Kidney (tissue), 14 donors: ENCODE results near the gene CIT. TPM values are rescaled to one million over a fixed set of nuclear protein-coding genes. Genes with fewer than 3 reads are reported as not detected.

Experiments used
- DNase-seq, 5 donors: peaks; one replicate each; pipeline ENCODE4 v3.0.0-alpha.2; 2013 to 2020
- FAIRE-seq: peaks from 2 replicates; lab custom pipeline; 2012; peaks lifted over from hg19 to GRCh38; lab: Jason Lieb, UNC
- H3K27ac ChIP-seq, 2 donors: one replicate each; pipeline ENCODE4 v1.7.0; 2013; ENCODE audit warnings: low read depth in 2 of 2, low read length in 2 of 2, inconsistent platforms in 1 of 2
- H3K27me3 ChIP-seq: one replicate; pipeline ENCODE4 v1.7.1; 2013; ENCODE audit warnings: low read length, inconsistent platforms; ENCODE audit not compliant: control insufficient read depth, insufficient read depth
- H3K36me3 ChIP-seq, 3 donors: one replicate each; pipeline versions ENCODE4 v1.7.0 to v1.7.1; 2013; ENCODE audit warnings: low read length in 3 of 3, control low read depth in 1 of 3, inconsistent platforms in 1 of 3; ENCODE audit not compliant: insufficient read depth in 3 of 3, control insufficient read depth in 2 of 3
- H3K4me1 ChIP-seq, 3 donors: one replicate each; pipeline versions ENCODE4 v1.7.0 to v1.7.1; 2013; ENCODE audit warnings: low read length in 3 of 3, inconsistent platforms in 1 of 3, low read depth in 1 of 3; ENCODE audit not compliant: control insufficient read depth in 2 of 3, insufficient read depth in 2 of 3
- H3K4me3 ChIP-seq, 3 donors: one replicate each; pipeline versions ENCODE4 v1.7.0 to v1.8.1; 2013; ENCODE audit warnings: low read length in 3 of 3, control low read depth in 1 of 3, inconsistent platforms in 1 of 3
- H3K9ac ChIP-seq, 3 donors: one replicate each; pipeline versions ENCODE4 v1.7.0 to v1.7.1; 2013; ENCODE audit warnings: low read length in 3 of 3, control low read depth in 1 of 3, inconsistent platforms in 1 of 3
- H3K9me3 ChIP-seq, 3 donors: one replicate each; pipeline versions ENCODE4 v1.7.0 to v1.7.1; 2013; ENCODE audit warnings: low read length in 3 of 3, control low read depth in 1 of 3, inconsistent platforms in 1 of 3; ENCODE audit not compliant: control insufficient read depth in 2 of 3, insufficient read depth in 1 of 3
- intact Hi-C: fragments of 100-400 bp; cut with DNase I; formaldehyde crosslinking; loops from one replicate; pipeline ENCODE4 v1.11.1; 2022
- polyA plus RNA-seq: library from polyadenylated mRNA; stranded (reverse); fragments of 350-450 nt; fragmentation: Illumina TruSeq; extraction: RNeasy Lipid Tissue Mini Kit (QIAGEN cat#74804); gene quantifications from one replicate; pipeline ENCODE4 v1.2.3, GENCODE V29; 2014; ENCODE audit warnings: low read depth, low replicate concordance; ENCODE audit not compliant: insufficient read depth
- total RNA-seq: library from RNA; stranded (reverse); fragmentation: NEBNext Ultra II Directional; extraction: Animal tissue kit (Norgen Biotek cat#: 25700); gene quantifications from one replicate; pipeline ENCODE4 v1.2.1, GENCODE V29; 2021
- TF ChIP-seq, protein P1 (sequence below): IDR thresholded peaks from 3 replicates; pipeline ENCODE4 v1.5.1; 2012; ENCODE audit warnings: mild to moderate bottlenecking, moderate library complexity, borderline replicate concordance; ENCODE audit not compliant: insufficient read depth; ENCODE audit errors: extremely low read depth
- donor health status: control.
- donor health status: control.
- donor health status: control.
- donor health status: control.
- donor health status: control.
- donor health status: DM: yes; HTN: yes; CAD: no.
- donor health status: Normal renal cell carcinoma (clear cell type).

Gene CIT
- total and polyA plus RNA-seq, 2 donors from 2014 or later: 3.0 to 81.6 TPM

- TF ChIP-seq, protein P1, sequence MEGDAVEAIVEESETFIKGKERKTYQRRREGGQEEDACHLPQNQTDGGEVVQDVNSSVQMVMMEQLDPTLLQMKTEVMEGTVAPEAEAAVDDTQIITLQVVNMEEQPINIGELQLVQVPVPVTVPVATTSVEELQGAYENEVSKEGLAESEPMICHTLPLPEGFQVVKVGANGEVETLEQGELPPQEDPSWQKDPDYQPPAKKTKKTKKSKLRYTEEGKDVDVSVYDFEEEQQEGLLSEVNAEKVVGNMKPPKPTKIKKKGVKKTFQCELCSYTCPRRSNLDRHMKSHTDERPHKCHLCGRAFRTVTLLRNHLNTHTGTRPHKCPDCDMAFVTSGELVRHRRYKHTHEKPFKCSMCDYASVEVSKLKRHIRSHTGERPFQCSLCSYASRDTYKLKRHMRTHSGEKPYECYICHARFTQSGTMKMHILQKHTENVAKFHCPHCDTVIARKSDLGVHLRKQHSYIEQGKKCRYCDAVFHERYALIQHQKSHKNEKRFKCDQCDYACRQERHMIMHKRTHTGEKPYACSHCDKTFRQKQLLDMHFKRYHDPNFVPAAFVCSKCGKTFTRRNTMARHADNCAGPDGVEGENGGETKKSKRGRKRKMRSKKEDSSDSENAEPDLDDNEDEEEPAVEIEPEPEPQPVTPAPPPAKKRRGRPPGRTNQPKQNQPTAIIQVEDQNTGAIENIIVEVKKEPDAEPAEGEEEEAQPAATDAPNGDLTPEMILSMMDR: no peak
- DNase-seq (no peak), FAIRE-seq (no peak)
These were observed 74.6 kb downstream of the CIT start for GRCh38 chr12:119802472-119802871.

DNA sequence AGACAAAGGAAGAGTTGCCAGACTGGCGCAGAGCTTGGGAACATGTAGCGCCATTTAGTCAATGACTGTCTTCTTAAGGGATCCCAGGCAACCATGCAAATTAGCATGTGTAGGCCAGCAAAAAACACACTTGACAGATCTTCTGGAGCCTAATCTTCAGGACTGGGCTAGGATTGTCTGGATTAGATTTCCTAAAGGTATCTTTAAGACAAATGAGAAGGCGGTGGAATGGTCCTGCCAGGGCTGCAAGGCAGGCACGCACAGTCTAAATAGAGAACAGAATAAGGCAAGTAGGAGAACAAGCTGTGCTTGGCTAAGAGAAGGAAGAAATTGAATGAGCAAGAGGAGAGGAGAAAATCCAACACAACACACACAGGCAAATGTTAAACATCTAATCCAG, 80.0 kb downstream of the CIT start:
- TF ChIP-seq, protein P1: no peak
- no peak for DNase-seq

More at GRCh38 chr12:119802472-119802871, 74.6 kb downstream of the CIT start:
- Histone ChIP-seq H3K9ac (no peak overlapping the region), H3K9me3 (no peaks in the 10 kb centered on the region), H3K27me3 (no peaks in the 10 kb centered on the region), H3K27ac (peak overlapping the region in 1 of 2 donors; percentile 19), H3K36me3 (no peaks in the 10 kb centered on the region), H3K4me1 (peaks cover 0 to 7% (median 4%) of the 10 kb centered on the region in 3 donors), H3K4me3 (peak overlapping the region in 1 of 3 donors; percentile 16)
- intact Hi-C loops: no loop called here

GRCh38 chr12:119796292-119796691, 80.8 kb downstream of the CIT start:
- Histone ChIP-seq H3K9me3 (no peaks in the 10 kb centered on the region), H3K4me3 (no peak overlapping the region), H3K9ac (no peak overlapping the region), H3K36me3 (no peaks in the 10 kb centered on the region), H3K27ac (no peak overlapping the region), H3K27me3 (no peaks in the 10 kb centered on the region), H3K4me1 (no peaks in the 10 kb centered on the region)
- DNase-seq (no peak), FAIRE-seq (no peak)
- TF ChIP-seq, protein P1: no peak
- intact Hi-C loops: no loop called here

More for the DNA sequence above, 80.0 kb downstream of the CIT start:
- Histone ChIP-seq H3K9me3 (no peaks in the 10 kb centered on the region), H3K36me3 (no peaks in the 10 kb centered on the region), H3K9ac (no peak overlapping the region), H3K27ac (no peak overlapping the region), H3K27me3 (no peaks in the 10 kb centered on the region), H3K4me3 (no peak overlapping the region), H3K4me1 (no peaks in the 10 kb centered on the region)
- intact Hi-C loops: no loop called here
- FAIRE-seq: no peak

DNA sequence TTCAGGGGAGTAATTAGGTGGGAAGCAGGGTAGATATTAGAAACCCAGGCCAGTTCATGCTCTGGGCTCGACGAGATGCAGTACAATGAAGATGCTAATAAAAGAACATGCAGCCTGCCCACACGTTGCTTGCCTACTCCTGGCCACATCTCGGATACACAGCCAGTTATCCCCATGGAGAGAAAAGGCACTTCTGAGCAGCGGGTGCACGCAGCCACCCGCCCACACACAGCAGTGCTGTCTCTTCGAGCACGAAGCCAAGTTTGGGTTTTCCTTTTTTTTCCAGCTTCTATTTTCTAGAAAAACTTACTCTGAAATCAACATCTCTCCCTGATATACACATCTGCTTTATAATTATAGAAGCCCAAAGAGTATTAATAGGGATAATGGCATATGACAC, 85.7 kb downstream of the CIT start:
- Histone ChIP-seq H3K4me3 (no peak overlapping the region), H3K27me3 (no peaks in the 10 kb centered on the region), H3K4me1 (no peaks in the 10 kb centered on the region), H3K9me3 (no peaks in the 10 kb centered on the region), H3K36me3 (no peaks in the 10 kb centered on the region), H3K27ac (no peak overlapping the region), H3K9ac (no peak overlapping the region)
- DNase-seq (no peak), FAIRE-seq (no peak)
- intact Hi-C loops: no loop called here
- TF ChIP-seq, protein P1: no peak
